ENCODE results near the gene MRPL43. TPM values are rescaled to one million over a fixed set of nuclear protein-coding genes. Genes with fewer than 3 reads are reported as not detected.

MRPL43 gene
- total and polyA plus RNA-seq, 10 of the 15 experiments (the other 5 are each of a cell fraction or from before 2014, with no cell fraction given) = 16.6 to 108 (median 65.1) TPM

GRCh38 chr10:100972115-100972903, 15.0 kb downstream of the MRPL43 start:
- H3K36me3 ChIP-seq (ENCODE audit: control insufficient read depth in 2 of 2, insufficient read depth in 2 of 2, low read length in 1 of 2) = no peaks in the 10 kb centered on the region; a peak in 1 of 4 replicates
- ChIA-PET RAD21 (ENCODE audit: unreplicated experiment) (no interaction called here), CTCF (interaction anchor here (0.6 to 1.7 kb wide), 3 partner anchors 9 to 299 kb away, joined by 3 to 5 read pairs (median 3); no protein-coding TSS in a partner anchor), SMC1A (ENCODE audit: uncharacterized antibody, unreplicated experiment) (no interaction called here), POLR2A (interaction anchor here (0.6 kb wide), 1 partner anchor 13 kb away, joined by 3 read pairs; no protein-coding TSS in a partner anchor)
- H4K20me1 ChIP-seq (ENCODE audit: control insufficient read depth, insufficient read depth) = no peaks in the 10 kb centered on the region
- peak; percentile 39 for TF ChIP-seq NR2C1 (IDR thresholded peaks at IDR 0.05)
- TF ChIP-seq RAD51 (IDR thresholded peaks at IDR 0.05) = no peak
- peak; percentile 66 for TF ChIP-seq NR2F1 (conservative IDR thresholded peaks at IDR 0.05)
- WGBS (ENCODE audit: insufficient coverage, insufficient replicate concordance, low lambda C conversion rate, missing lambda C conversion rate) = 40% methylated on average over 13 of the region's 13 CpGs
- H3K27me3 ChIP-seq (replicated peaks in 1 of 2; ENCODE audit: control insufficient read depth in 2 of 2, insufficient read depth in 2 of 2, low read length in 1 of 2) = no peaks in the 10 kb centered on the region
- H3K9ac ChIP-seq (ENCODE audit: control insufficient read depth, insufficient read depth, low read length) = no peak overlapping the region
- H3K27ac ChIP-seq (ENCODE audit: control insufficient read depth, insufficient read depth) = no peak overlapping the region
- no peak overlapping the region for H3K4me3 ChIP-seq
- ATAC-seq (no peak), DNase-seq (ENCODE audit: low read depth, low spot score) (no peak), FAIRE-seq (no peak)
- H3K4me1 ChIP-seq (ENCODE audit: control insufficient read depth, insufficient read depth, low read length) = peaks cover 3% of the 10 kb centered on the region; the same call in 1 of the 2 replicates
- no peaks in the 10 kb centered on the region for H3K9me3 ChIP-seq (replicated peaks; ENCODE audit: control insufficient read depth, insufficient read depth, low read length)
- H3K79me2 ChIP-seq (ENCODE audit: control insufficient read depth, insufficient read depth, low read length) = no peaks in the 10 kb centered on the region
- in situ Hi-C loops (cut with MboI) = no loop called here
- no peak overlapping the region for H3K4me2 ChIP-seq (ENCODE audit: control insufficient read depth, insufficient read depth)
- intact Hi-C loops (cut with micrococcal nuclease; ENCODE audit: unreplicated experiment) = no loop called here
- no TSS peak for BruUV-seq (replicated peaks)
- H2AFZ ChIP-seq (ENCODE audit: control insufficient read depth, low read depth, low read length) = no peak overlapping the region

DNA sequence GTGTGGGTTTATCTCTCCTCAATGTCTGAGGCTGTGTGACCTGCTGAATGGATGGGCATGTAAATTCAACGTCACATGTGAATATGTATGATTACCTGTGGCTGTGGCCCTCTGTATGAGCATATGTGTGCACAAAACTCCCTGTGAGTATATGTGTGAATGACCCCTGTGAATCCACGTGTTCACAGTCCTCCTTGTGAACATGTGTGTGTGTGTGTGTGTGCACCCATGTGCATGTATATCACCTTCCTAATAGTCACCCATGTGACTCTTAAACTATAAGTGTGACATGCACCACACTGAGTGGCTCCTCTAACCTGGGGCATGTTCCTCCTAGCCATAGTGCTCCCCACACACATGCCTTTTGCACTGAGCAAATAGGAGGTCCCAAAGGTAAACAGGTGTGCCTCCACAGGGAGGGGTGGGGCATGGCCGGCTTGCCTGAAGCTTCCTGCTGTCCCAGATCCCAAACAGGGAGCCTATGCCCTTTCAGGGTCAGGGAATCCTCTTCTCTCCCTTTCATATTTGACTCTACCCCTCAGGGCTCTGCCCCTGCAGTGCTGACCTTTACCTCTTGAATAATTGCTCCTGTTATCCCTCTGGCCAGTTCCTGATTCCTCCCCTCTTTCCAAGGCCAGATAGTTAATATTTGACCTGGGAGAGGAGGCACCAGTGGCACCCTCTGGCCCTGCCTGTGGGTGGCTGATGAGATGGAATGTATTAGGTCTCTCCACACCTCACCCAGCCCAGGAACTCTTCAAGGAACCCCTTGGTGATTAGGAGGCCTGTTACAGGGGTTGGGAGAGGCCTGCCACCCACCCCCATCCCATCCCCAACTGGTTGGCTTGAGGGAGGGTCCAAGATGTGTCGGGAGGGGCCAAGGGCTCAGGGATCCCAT, 16.1 kb downstream of the MRPL43 start:
- H2AFZ ChIP-seq (ENCODE audit: control insufficient read depth, low read depth, low read length) = no peak overlapping the region
- ATAC-seq (no peak), DNase-seq (ENCODE audit: low read depth, low spot score) (no peak), FAIRE-seq (no peak)
- no peaks in the 10 kb centered on the region for H3K9me3 ChIP-seq (replicated peaks; ENCODE audit: control insufficient read depth, insufficient read depth, low read length)
- POLR2A ChIA-PET = no interaction called here
- no peak for TF ChIP-seq FOXM1 (IDR thresholded peaks at IDR 0.05; ENCODE audit: low read depth, low read length)
- no peak for TF ChIP-seq ZBED1 (IDR thresholded peaks at IDR 0.05; ENCODE audit: borderline replicate concordance)
- no peak for TF ChIP-seq ZNF274 (IDR thresholded peaks at IDR 0.05; ENCODE audit: insufficient read depth, insufficient read length)
- TF ChIP-seq IKZF1 (conservative IDR thresholded peaks at IDR 0.05) = no peak
- no peak for TF ChIP-seq IRF4 (IDR thresholded peaks at IDR 0.05; ENCODE audit: low read depth, low read length)
- 37% methylated on average over 4 of the region's 4 CpGs for WGBS (ENCODE audit: insufficient coverage, insufficient replicate concordance, low lambda C conversion rate, missing lambda C conversion rate)
- H3K4me1 ChIP-seq (ENCODE audit: control insufficient read depth, insufficient read depth, low read length) = peaks cover 3% of the 10 kb centered on the region; the same call in 1 of the 2 replicates
- H4K20me1 ChIP-seq (ENCODE audit: control insufficient read depth, insufficient read depth) = no peaks in the 10 kb centered on the region
- peaks cover 0 to 2% of the 10 kb centered on the region in 2 experiments; a peak in 2 of 4 replicates for H3K36me3 ChIP-seq (ENCODE audit: control insufficient read depth in 2 of 2, insufficient read depth in 2 of 2, low read length in 1 of 2)
- H3K27me3 ChIP-seq (replicated peaks in 1 of 2; ENCODE audit: control insufficient read depth in 2 of 2, insufficient read depth in 2 of 2, low read length in 1 of 2) = no peaks in the 10 kb centered on the region
- BruUV-seq (replicated peaks) = no TSS peak
- RAD21 ChIA-PET (ENCODE audit: unreplicated experiment) = no interaction called here
- SMC1A ChIA-PET (ENCODE audit: uncharacterized antibody, unreplicated experiment) = no interaction called here
- H3K27ac ChIP-seq (ENCODE audit: control insufficient read depth, insufficient read depth) = no peak overlapping the region
- no peaks in the 10 kb centered on the region for H3K79me2 ChIP-seq (ENCODE audit: control insufficient read depth, insufficient read depth, low read length)
- intact Hi-C loops (cut with micrococcal nuclease; ENCODE audit: unreplicated experiment) = no loop called here
- in situ Hi-C loops (cut with MboI) = no loop called here
- CTCF ChIA-PET = interaction anchor here (1.7 kb wide), 1 partner anchor 10 kb away, joined by 5 read pairs; no protein-coding TSS in a partner anchor
- H3K9ac ChIP-seq (ENCODE audit: control insufficient read depth, insufficient read depth, low read length) = no peak overlapping the region
- H3K4me3 ChIP-seq = no peak overlapping the region
- H3K4me2 ChIP-seq (ENCODE audit: control insufficient read depth, insufficient read depth) = no peak overlapping the region

Data from GM12878 (cell line).